Vagina (tissue), 2 donors: Measurements from ENCODE around the gene RAB40C. TPM values are rescaled to one million over a fixed set of nuclear protein-coding genes. Genes with fewer than 3 reads are reported as not detected.

Experiments used
- DNase-seq, 2 donors: peaks; one replicate each; pipeline ENCODE4 v3.0.0-alpha.2; 2017; ENCODE audit errors: extremely low spot score in 2 of 2
- H3K27ac ChIP-seq: fragments of 200-600 bp; sonication (generic); one replicate; pipeline ENCODE4 v1.5.1; 2019
- H3K27me3 ChIP-seq: fragments of 200-600 bp; sonication (generic); one replicate; pipeline ENCODE4 v1.5.1; 2019
- H3K36me3 ChIP-seq, 2 donors: fragments of 200-600 bp; sonication (generic); one replicate each; pipeline ENCODE4 v1.5.1; 2017 to 2019
- H3K4me1 ChIP-seq: fragments of 200-600 bp; sonication (generic); one replicate; pipeline ENCODE4 v1.5.1; 2019
- H3K4me3 ChIP-seq, 2 donors: fragments of 200-600 bp; sonication (generic); 1 replicate in 1 of 2; 2 replicates in 1 of 2; pipeline ENCODE4 v1.5.1; 2016 to 2019
- H3K9me3 ChIP-seq: fragments of 200-600 bp; sonication (generic); one replicate; pipeline ENCODE4 v1.5.1; 2019
- POLR2A ChIP-seq, 2 donors: fragments of 450-650 bp; IDR thresholded peaks; one replicate each; pipeline ENCODE4 v1.6.1; 2017; ENCODE audit warnings: antibody characterized with exemption in 2 of 2, mild to moderate bottlenecking in 2 of 2, moderate library complexity in 2 of 2
- POLR2AphosphoS5 ChIP-seq, 2 donors: sonication (generic); formaldehyde crosslinking; IDR thresholded peaks; one replicate each; pipeline ENCODE4 v1.9.0; 2017; ENCODE audit warnings: antibody characterized with exemption in 2 of 2, mild to moderate bottlenecking in 2 of 2, low read depth in 1 of 2; ENCODE audit not compliant: insufficient read depth in 1 of 2
- intact Hi-C: fragments of 100-400 bp; cut with DNase I; formaldehyde crosslinking; loops from one replicate; pipeline ENCODE4 v1.15.1; 2023
- total RNA-seq: library from RNA; depleted of rRNA; stranded (reverse); fragments of >200 nt; gene quantifications from one replicate; pipeline ENCODE4 v1.2.3, GENCODE V29; 2016
- TF ChIP-seq, protein P1 (sequence below), 3 experiments: fragments of 450-650 bp in 2 of 3; fragments of 200-600 bp in 1 of 3; sonication (generic) in 1 of 3; IDR thresholded peaks; one replicate each; pipeline ENCODE4 v1.5.1; 2017 to 2019; ENCODE audit warnings: antibody characterized with exemption in 3 of 3, mild to moderate bottlenecking in 2 of 3, moderate library complexity in 2 of 3

Gene RAB40C
- total RNA-seq, 1 donor from 2014 or later, result 41.3 TPM

DNA sequence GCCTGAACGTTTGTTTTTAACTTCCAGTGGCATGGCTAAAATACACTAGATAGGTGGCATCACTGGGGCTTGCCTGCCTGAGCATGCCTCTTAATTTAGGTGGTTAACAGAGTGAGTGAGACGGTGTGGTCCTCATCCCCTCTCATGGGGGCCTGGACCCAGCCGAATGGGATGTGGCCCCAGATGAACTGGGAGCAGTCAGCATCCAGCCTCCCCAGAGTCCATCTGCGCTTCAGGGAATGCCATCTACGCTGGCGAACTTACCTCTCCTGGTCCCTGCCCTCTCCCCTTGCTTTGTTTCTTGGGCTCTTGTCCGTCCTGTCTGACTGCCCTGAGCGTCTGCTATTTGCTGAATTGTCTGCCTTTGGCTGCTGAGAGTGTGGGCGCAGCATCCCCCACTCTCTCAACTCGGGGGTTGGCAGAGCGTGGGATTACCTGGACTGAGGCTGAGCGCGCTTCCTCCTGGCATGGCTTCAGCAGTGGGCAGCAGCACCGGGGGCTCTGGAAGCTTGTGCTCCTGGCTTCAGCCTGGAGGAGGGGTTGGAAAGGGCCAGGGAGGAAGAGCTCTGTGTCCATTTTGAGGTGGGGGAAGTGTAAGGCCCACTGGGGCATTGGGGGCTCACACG is 2.1 kb downstream of the RAB40C start:
- intact Hi-C loops, result no loop called here

DNA sequence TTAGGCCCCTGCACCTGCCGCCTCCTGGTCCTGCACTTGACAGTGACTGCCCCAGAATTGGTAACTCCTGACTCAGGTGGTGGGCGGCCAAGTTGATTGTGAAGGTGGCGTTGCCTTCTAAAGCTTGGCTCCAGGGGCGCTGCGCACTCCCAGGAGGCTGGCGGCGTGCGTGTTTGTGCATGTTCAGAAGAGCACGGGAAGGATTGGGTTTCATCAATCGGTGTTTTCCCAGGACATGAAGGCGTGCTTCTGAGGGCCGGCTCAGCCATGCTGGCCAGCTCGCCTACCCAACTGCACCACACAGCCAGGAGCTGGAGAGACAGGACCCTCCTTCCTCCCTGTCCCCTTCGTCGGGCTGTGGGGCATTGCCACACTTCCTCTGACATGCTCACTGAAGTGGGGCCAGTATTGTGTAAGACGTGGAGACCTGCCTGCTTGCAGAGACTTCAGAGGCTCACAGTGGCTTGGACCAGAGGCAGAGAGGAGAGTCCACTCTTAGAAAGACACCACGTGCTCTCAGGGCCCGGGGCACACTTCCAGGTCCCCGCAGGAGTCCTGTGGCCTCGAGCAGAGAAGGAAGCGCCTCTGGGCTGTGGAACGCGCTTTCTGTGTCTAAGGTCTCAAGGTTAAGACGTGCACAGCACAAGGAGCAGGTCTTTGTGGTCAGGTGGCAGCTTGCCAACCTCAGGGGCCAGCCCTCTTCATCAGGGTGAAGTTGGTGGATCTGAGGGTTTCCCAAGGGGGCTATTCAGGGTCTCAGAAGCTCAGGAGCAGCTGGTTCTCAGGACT is 2.8 kb downstream of the RAB40C start:
- DNase-seq, result no peak
- Histone ChIP-seq H3K27me3 (no peaks in the 10 kb centered on the region), H3K4me3 (peak overlapping the region in 1 of 2 donors; percentile 4), H3K27ac (peak overlapping the region; percentile 22), H3K4me1 (peaks cover 69% of the 10 kb centered on the region), H3K36me3 (peaks cover 0 to 10% of the 10 kb centered on the region in 2 donors), H3K9me3 (no peaks in the 10 kb centered on the region)
- TF ChIP-seq, protein P1, sequence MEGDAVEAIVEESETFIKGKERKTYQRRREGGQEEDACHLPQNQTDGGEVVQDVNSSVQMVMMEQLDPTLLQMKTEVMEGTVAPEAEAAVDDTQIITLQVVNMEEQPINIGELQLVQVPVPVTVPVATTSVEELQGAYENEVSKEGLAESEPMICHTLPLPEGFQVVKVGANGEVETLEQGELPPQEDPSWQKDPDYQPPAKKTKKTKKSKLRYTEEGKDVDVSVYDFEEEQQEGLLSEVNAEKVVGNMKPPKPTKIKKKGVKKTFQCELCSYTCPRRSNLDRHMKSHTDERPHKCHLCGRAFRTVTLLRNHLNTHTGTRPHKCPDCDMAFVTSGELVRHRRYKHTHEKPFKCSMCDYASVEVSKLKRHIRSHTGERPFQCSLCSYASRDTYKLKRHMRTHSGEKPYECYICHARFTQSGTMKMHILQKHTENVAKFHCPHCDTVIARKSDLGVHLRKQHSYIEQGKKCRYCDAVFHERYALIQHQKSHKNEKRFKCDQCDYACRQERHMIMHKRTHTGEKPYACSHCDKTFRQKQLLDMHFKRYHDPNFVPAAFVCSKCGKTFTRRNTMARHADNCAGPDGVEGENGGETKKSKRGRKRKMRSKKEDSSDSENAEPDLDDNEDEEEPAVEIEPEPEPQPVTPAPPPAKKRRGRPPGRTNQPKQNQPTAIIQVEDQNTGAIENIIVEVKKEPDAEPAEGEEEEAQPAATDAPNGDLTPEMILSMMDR (IDR thresholded peaks at IDR 0.05), result no peak
- TF ChIP-seq POLR2A (IDR thresholded peaks at IDR 0.05), result no peak
- peak in 1 of 2 donors; percentile 50 for TF ChIP-seq POLR2AphosphoS5 (IDR thresholded peaks at IDR 0.05; ENCODE audit: insufficient read depth in 1 of 2, low read depth in 1 of 2)
- intact Hi-C loops, result no loop called here

More for the DNA sequence above, 2.1 kb downstream of the RAB40C start:
- peaks cover 76% of the 10 kb centered on the region for H3K4me1 ChIP-seq
- no peaks in the 10 kb centered on the region for H3K9me3 ChIP-seq
- H3K27me3 ChIP-seq, result no peaks in the 10 kb centered on the region
- H3K36me3 ChIP-seq, result peaks cover 0 to 8% of the 10 kb centered on the region in 2 donors
- TF ChIP-seq POLR2AphosphoS5 (IDR thresholded peaks at IDR 0.05; ENCODE audit: insufficient read depth in 1 of 2, low read depth in 1 of 2) (no peak), POLR2A (IDR thresholded peaks at IDR 0.05) (no peak)
- TF ChIP-seq, protein P1 (IDR thresholded peaks at IDR 0.05), result no peak
- H3K4me3 ChIP-seq, result peak overlapping the region; percentile 1 to 83
- no peak for DNase-seq
- H3K27ac ChIP-seq, result peak overlapping the region; percentile 22

DNA sequence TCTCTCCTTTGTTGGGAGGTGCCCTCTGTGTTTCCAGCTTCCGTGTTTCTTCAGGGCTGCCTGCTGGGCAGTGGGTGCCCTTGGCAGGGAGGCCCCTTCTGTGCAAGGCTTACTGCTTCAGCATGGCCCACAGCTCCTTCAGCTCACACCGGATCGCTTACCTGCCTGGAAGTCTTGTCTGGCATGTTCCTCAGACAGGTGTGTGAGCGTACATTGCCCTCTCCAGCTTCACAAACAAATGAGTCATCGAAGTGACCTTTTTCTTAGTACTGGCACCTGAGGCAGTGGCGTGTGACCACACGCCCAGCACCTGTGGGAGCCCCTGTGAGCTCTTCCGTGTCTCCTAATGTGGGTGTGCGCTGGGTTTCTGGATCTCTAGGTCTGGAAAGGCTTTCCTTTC is 3.5 kb downstream of the RAB40C start:
- Histone ChIP-seq H3K27me3 (no peaks in the 10 kb centered on the region), H3K9me3 (no peaks in the 10 kb centered on the region), H3K4me1 (peaks cover 62% of the 10 kb centered on the region), H3K36me3 (peaks cover 0 to 10% of the 10 kb centered on the region in 2 donors), H3K27ac (peak overlapping the region; percentile 22), H3K4me3 (peak overlapping the region in 1 of 2 donors; percentile 4)
- no peak for DNase-seq
- TF ChIP-seq POLR2AphosphoS5 (IDR thresholded peaks at IDR 0.05; ENCODE audit: insufficient read depth in 1 of 2, low read depth in 1 of 2), result peak in 1 of 2 donors; percentile 45
- TF ChIP-seq, protein P1 (IDR thresholded peaks at IDR 0.05), result no peak
- intact Hi-C loops, result no loop called here

- intact Hi-C loops, result no loop called here
- Histone ChIP-seq H3K4me1 (peaks cover 59% of the 10 kb centered on the region), H3K27ac (no peak overlapping the region), H3K36me3 (peaks cover 0 to 10% of the 10 kb centered on the region in 2 donors), H3K27me3 (no peaks in the 10 kb centered on the region), H3K4me3 (no peak overlapping the region), H3K9me3 (no peaks in the 10 kb centered on the region)
- no peak for TF ChIP-seq POLR2A (IDR thresholded peaks at IDR 0.05)
- TF ChIP-seq, protein P1 (IDR thresholded peaks at IDR 0.05), result no peak
- no peak for TF ChIP-seq POLR2AphosphoS5 (IDR thresholded peaks at IDR 0.05; ENCODE audit: insufficient read depth in 1 of 2, low read depth in 1 of 2)
- DNase-seq, result no peak
These were observed 3.9 kb downstream of the RAB40C start for GRCh38 chr16:593807-594206.
